ENCODE data around the gene CRYBG2. TPM values are rescaled to one million over a fixed set of nuclear protein-coding genes. Genes with fewer than 3 reads are reported as not detected.

The CRYBG2 gene
- total RNA-seq, 1 donor from 2014 or later = 3.0 TPM

DNA sequence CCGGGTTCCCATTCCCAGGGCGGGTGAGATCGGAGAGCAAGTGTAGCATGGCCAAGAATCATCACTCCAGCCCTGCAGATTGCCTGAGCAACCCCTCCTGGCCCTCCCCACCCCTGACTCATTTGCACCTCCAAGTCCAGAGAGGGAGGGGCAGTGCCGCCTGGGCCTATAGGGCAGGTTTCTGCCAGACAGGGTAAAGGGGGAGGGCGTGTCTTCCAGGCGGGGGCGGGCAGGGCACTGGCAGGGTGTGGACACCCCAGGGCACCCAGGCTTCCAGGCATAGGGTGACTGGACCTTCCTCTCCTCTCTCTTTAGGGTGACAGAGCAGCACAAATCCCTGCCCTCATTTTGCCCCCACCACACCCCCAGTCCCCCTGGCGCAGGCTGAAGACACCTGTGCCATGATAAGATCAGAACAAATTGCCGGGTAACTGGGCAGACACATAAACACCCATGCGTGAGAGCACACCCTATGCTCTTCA is 3.2 kb upstream of the CRYBG2 start:
- no peak for TF ChIP-seq EZH2phosphoT487 (IDR thresholded peaks at IDR 0.05)
- TF ChIP-seq, protein P1, sequence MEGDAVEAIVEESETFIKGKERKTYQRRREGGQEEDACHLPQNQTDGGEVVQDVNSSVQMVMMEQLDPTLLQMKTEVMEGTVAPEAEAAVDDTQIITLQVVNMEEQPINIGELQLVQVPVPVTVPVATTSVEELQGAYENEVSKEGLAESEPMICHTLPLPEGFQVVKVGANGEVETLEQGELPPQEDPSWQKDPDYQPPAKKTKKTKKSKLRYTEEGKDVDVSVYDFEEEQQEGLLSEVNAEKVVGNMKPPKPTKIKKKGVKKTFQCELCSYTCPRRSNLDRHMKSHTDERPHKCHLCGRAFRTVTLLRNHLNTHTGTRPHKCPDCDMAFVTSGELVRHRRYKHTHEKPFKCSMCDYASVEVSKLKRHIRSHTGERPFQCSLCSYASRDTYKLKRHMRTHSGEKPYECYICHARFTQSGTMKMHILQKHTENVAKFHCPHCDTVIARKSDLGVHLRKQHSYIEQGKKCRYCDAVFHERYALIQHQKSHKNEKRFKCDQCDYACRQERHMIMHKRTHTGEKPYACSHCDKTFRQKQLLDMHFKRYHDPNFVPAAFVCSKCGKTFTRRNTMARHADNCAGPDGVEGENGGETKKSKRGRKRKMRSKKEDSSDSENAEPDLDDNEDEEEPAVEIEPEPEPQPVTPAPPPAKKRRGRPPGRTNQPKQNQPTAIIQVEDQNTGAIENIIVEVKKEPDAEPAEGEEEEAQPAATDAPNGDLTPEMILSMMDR (IDR thresholded peaks at IDR 0.05) = no peak
- TF ChIP-seq EZH2 (IDR thresholded peaks at IDR 0.05) = no peak
- peaks cover 18% of the 10 kb centered on the region for H3K27me3 Mint-ChIP-seq (ENCODE audit: insufficient read depth, low read depth)
- Histone ChIP-seq H3K4me1 (peaks cover 27% of the 10 kb centered on the region), H3K36me3 (no peaks in the 10 kb centered on the region), H2AFZ (replicated peaks) (no peak overlapping the region), H3K4me2 (no peak overlapping the region), H3F3A (ENCODE audit: low read depth) (peaks cover 19% of the 10 kb centered on the region), H3K27me3 (peaks cover 45% of the 10 kb centered on the region), H4K20me1 (ENCODE audit: low read depth) (no peaks in the 10 kb centered on the region), H3K79me2 (ENCODE audit: low read depth) (no peaks in the 10 kb centered on the region), H3K4me3 (no peak overlapping the region), H3K9ac (no peak overlapping the region), H3K27ac (no peak overlapping the region), H3K9me3 (ENCODE audit: low read depth) (no peaks in the 10 kb centered on the region)
- no peak overlapping the region for H3K27ac Mint-ChIP-seq
- no peaks in the 10 kb centered on the region for H3K36me3 Mint-ChIP-seq
- no peak for DNase-seq (ENCODE audit: low spot score)
- no peak overlapping the region for H3K4me3 Mint-ChIP-seq
- peaks cover 62% of the 10 kb centered on the region for H3K4me1 Mint-ChIP-seq
- H3K9me3 Mint-ChIP-seq = no peaks in the 10 kb centered on the region

DNA sequence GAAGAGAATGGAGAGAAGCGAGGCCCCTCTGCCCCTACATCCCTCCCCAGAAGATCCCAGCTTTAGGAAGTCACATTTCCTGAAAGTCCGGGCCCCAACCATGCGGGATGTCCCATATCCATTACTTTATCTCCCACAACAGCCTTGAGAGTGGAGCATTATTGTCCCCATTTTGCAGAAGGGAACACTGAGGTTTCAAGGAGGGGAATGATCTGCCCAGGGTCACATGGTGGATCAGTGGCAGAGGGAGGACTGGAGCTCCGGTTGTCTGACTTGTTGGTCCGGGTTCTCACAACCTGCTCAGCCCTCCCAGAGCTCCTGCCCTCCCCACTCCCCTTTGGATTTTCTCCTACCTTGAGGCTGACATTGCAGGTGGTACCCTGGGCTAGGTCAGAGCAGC is 2.2 kb upstream of the CRYBG2 start:
- peaks cover 68% of the 10 kb centered on the region for H3K4me1 Mint-ChIP-seq

DNA sequence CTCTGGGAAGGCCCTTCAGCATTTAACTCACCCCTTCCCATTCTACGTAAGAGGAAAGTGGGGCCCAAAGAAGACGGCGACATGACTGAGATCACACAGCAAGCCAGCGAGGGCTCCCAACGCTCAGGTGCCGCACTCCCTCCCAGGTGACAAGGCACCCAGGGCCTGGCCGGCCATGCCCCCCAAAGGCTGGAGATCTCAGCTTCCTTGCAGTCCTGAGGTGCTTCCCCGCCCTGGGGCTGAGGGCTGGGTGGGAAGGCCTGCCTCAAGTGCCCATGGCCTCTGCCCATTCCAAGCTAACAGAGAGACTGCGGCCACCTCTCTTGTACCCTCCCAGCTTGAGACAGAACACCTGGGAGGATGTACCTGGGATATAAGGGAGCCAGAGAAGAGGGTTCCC is 1.0 kb upstream of the CRYBG2 start:
- H3K4me1 ChIP-seq = peaks cover 39% of the 10 kb centered on the region
- H3K9me3 ChIP-seq (ENCODE audit: low read depth) = no peaks in the 10 kb centered on the region
- H3K9ac ChIP-seq = no peak overlapping the region
- no peak overlapping the region for H3K27ac Mint-ChIP-seq
- H3K9me3 Mint-ChIP-seq = no peaks in the 10 kb centered on the region
- H3K4me2 ChIP-seq = no peak overlapping the region
- H3K27ac ChIP-seq = no peak overlapping the region
- no peaks in the 10 kb centered on the region for H3K36me3 ChIP-seq
- DNase-seq (ENCODE audit: low spot score) = no peak
- no peak overlapping the region for H3K4me3 ChIP-seq
- H3K27me3 ChIP-seq = peaks cover 23% of the 10 kb centered on the region
- TF ChIP-seq EZH2phosphoT487 (IDR thresholded peaks at IDR 0.05) = no peak
- TF ChIP-seq, protein P1 (IDR thresholded peaks at IDR 0.05) = no peak
- TF ChIP-seq EZH2 (IDR thresholded peaks at IDR 0.05) = no peak
- peaks cover 24% of the 10 kb centered on the region for H3F3A ChIP-seq (ENCODE audit: low read depth)
- no peak overlapping the region for H3K4me3 Mint-ChIP-seq
- H3K4me1 Mint-ChIP-seq = peaks cover 72% of the 10 kb centered on the region
- no peaks in the 10 kb centered on the region for H3K36me3 Mint-ChIP-seq
- H3K27me3 Mint-ChIP-seq (ENCODE audit: insufficient read depth, low read depth) = peaks cover 19% of the 10 kb centered on the region
- no peaks in the 10 kb centered on the region for H4K20me1 ChIP-seq (ENCODE audit: low read depth)
- no peaks in the 10 kb centered on the region for H3K79me2 ChIP-seq (ENCODE audit: low read depth)
- no peak overlapping the region for H2AFZ ChIP-seq (replicated peaks)

More for the DNA sequence above, 2.2 kb upstream of the CRYBG2 start:
- Mint-ChIP-seq H3K27ac (peak overlapping the region; percentile 94), H3K9me3 (no peaks in the 10 kb centered on the region), H3K36me3 (no peaks in the 10 kb centered on the region), H3K27me3 (ENCODE audit: insufficient read depth, low read depth) (peaks cover 19% of the 10 kb centered on the region), H3K4me3 (no peak overlapping the region)
- TF ChIP-seq, protein P1 (IDR thresholded peaks at IDR 0.05) = no peak
- TF ChIP-seq EZH2phosphoT487 (IDR thresholded peaks at IDR 0.05) (no peak), EZH2 (IDR thresholded peaks at IDR 0.05) (no peak)
- H3K36me3 ChIP-seq = no peaks in the 10 kb centered on the region
- no peak overlapping the region for H2AFZ ChIP-seq (replicated peaks)
- no peak overlapping the region for H3K9ac ChIP-seq
- peaks cover 35% of the 10 kb centered on the region for H3K27me3 ChIP-seq
- H4K20me1 ChIP-seq (ENCODE audit: low read depth) = no peaks in the 10 kb centered on the region
- no peaks in the 10 kb centered on the region for H3K9me3 ChIP-seq (ENCODE audit: low read depth)
- no peak for DNase-seq (ENCODE audit: low spot score)
- H3K27ac ChIP-seq = no peak overlapping the region
- H3K4me1 ChIP-seq = peaks cover 37% of the 10 kb centered on the region
- H3K4me3 ChIP-seq = no peak overlapping the region
- no peaks in the 10 kb centered on the region for H3K79me2 ChIP-seq (ENCODE audit: low read depth)
- H3K4me2 ChIP-seq = no peak overlapping the region
- peaks cover 24% of the 10 kb centered on the region for H3F3A ChIP-seq (ENCODE audit: low read depth)

All from neural progenitor cell (in vitro differentiated cells).